ENCODE results near the gene ALAD.

DNA sequence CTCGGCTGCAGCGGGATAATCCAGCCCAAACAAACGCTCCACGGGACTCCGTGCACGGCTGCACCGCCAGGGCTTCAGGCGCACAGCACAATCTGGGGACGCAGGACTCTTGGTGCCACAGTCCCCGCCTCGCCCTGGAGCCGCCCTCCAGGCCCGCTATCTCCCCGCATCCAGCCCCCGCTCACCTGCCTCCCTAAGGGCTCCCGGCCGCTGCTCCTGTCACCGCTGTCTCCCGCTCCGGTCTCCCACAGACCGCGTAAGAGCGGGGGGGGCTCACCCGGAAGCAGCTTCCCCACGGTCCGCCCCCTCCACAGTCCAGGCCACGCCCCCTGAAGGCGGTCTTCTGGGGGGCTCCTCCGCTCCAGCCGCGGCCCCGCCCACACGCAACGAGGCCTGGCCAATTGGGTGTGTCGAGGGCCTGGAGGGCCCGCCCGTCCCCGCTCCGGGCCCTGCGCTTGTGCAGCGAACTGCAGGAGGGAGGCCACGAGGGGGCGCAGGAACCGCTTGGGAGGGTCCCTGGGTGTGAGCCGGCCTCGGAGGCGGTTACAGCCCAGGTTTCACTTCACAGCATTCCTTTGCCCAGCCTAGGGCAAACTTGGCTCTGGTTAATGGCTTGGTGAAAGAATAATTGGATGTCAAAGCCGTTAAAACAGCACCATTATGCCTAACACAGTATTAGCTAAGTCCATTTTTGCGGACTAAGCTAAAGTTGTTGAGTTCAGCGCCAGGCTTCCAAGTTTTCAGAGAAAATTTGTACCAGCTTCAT lies at the start of gene ALAD:
- TF ChIP-seq, protein P1, sequence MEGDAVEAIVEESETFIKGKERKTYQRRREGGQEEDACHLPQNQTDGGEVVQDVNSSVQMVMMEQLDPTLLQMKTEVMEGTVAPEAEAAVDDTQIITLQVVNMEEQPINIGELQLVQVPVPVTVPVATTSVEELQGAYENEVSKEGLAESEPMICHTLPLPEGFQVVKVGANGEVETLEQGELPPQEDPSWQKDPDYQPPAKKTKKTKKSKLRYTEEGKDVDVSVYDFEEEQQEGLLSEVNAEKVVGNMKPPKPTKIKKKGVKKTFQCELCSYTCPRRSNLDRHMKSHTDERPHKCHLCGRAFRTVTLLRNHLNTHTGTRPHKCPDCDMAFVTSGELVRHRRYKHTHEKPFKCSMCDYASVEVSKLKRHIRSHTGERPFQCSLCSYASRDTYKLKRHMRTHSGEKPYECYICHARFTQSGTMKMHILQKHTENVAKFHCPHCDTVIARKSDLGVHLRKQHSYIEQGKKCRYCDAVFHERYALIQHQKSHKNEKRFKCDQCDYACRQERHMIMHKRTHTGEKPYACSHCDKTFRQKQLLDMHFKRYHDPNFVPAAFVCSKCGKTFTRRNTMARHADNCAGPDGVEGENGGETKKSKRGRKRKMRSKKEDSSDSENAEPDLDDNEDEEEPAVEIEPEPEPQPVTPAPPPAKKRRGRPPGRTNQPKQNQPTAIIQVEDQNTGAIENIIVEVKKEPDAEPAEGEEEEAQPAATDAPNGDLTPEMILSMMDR (IDR thresholded peaks at IDR 0.05; ENCODE audit: borderline replicate concordance, extremely low read depth, low read length, poor library complexity, severe bottlenecking) = peak; percentile 94
- no peak for TF ChIP-seq EZH2 (IDR thresholded peaks at IDR 0.05; ENCODE audit: borderline replicate concordance, low read depth, low read length, severe bottlenecking)

All from DND-41 (cell line).